ENCODE results near the gene ADAM20.
"Not testable (repeated sequence)": the region's sequence is repeated elsewhere in the genome, so short reads cannot be mapped to it uniquely, and the experiment has no call there.

Gene ADAM20

GRCh38 chr14:70527501-70528105 is 7.2 kb downstream of the ADAM20 start:
- Histone ChIP-seq H3K27me3 (ENCODE audit: control insufficient read depth, insufficient read depth, low read length) (no peaks in the 10 kb centered on the region), H3K4me1 (ENCODE audit: control insufficient read depth, insufficient read depth, low read length) (no peaks in the 10 kb centered on the region), H3K36me3 (ENCODE audit: control insufficient read depth, insufficient read depth, low read length) (no peaks in the 10 kb centered on the region), H3K9me3 (ENCODE audit: control insufficient read depth, insufficient read depth, low read depth, low read length) (no peaks in the 10 kb centered on the region), H3K4me3 (ENCODE audit: low read depth, low read length) (no peak overlapping the region), H3K27ac (ENCODE audit: low read depth, low read length) (no peak overlapping the region), H3K9ac (ENCODE audit: low read length) (no peak overlapping the region)

- no peak overlapping the region for H3K4me3 ChIP-seq (ENCODE audit: low read depth, low read length)
- H3K9ac ChIP-seq (ENCODE audit: low read length), result no peak overlapping the region
- no peaks in the 10 kb centered on the region for H3K36me3 ChIP-seq (ENCODE audit: control insufficient read depth, insufficient read depth, low read length)
- H3K27ac ChIP-seq (ENCODE audit: low read depth, low read length), result no peak overlapping the region
- no peaks in the 10 kb centered on the region for H3K4me1 ChIP-seq (ENCODE audit: control insufficient read depth, insufficient read depth, low read length)
- H3K9me3 ChIP-seq (ENCODE audit: control insufficient read depth, insufficient read depth, low read depth, low read length), result peaks cover 11% of the 10 kb centered on the region
- H3K27me3 ChIP-seq (ENCODE audit: control insufficient read depth, insufficient read depth, low read length), result no peaks in the 10 kb centered on the region
Observed at GRCh38 chr14:70525691-70526090, 9.1 kb downstream of the ADAM20 start.

DNA sequence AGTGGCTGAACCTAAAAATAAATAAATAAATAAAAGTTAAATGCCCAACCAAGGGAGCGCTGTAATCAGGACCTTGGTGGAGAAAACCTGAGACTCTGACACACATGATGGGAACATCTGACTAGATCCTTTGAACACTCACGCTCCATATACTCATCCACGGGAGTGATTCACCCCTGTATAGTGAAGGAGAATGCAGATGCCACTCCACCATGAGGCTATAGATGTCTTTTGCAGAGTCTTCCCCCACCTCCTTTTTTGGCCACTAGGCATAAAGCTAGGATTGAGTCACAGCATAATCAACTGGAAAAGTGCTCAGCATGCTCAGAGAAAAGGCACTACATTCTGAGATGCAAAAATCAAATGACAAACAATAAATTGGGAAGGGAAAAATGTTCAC is 19.0 kb downstream of the ADAM20 start:
- Histone ChIP-seq H3K4me1 (ENCODE audit: control insufficient read depth, insufficient read depth, low read length) (no peaks in the 10 kb centered on the region), H3K9me3 (ENCODE audit: control insufficient read depth, insufficient read depth, low read depth, low read length) (peaks cover 14% of the 10 kb centered on the region), H3K27ac (ENCODE audit: low read depth, low read length) (no peak overlapping the region), H3K4me3 (ENCODE audit: low read depth, low read length) (no peak overlapping the region), H3K9ac (ENCODE audit: low read length) (no peak overlapping the region), H3K36me3 (ENCODE audit: control insufficient read depth, insufficient read depth, low read length) (no peaks in the 10 kb centered on the region), H3K27me3 (ENCODE audit: control insufficient read depth, insufficient read depth, low read length) (no peaks in the 10 kb centered on the region)

DNA sequence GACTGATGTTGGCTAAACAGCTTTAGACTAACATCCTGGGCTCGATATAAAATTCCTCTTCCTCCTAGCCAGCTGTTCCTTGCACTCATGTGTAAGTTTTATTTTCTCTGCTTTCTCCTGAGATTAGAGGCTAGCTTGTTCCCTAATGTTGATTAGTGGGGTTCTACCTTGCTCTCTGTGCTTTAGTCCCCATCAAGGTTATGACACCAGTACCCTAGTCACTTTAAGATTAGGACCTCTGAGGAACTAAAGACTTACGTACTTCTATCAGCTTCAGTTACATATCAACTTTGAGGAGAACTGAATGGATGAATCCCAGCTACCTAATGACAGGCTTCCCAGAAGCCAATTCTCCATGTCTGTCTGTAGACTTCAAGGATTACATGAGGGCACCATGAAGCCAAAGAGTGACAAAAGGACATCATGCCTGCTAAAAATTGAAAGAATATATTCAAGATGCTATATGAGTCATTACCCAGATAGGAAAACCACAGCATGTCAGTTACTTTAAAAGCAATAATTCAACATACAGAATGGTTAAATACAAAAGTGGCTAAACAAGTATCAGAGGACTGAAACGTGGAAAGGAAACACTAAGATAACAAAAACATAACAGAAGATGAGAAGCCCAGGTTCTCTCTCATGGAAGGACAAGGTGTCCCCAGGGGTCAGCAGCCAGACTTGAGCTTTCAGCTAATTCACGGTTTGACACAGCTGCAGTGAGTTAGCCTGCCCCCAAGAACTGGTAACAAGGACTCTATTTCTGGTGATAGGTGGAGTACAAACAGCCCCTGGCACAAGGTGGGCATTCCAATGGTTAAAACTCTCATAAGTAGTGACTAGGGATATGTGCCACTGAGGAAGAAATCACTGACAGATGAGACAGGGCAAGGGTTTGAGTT is 20.4 kb downstream of the ADAM20 start:
- Histone ChIP-seq H3K4me1 (ENCODE audit: control insufficient read depth, insufficient read depth, low read length) (no peaks in the 10 kb centered on the region), H3K9ac (ENCODE audit: low read length) (no peak overlapping the region), H3K9me3 (ENCODE audit: control insufficient read depth, insufficient read depth, low read depth, low read length) (0 out of 2 replicates have a peak, but pooled peaks cover 6% of the 10 kb centered on the region), H3K27me3 (ENCODE audit: control insufficient read depth, insufficient read depth, low read length) (no peaks in the 10 kb centered on the region), H3K27ac (ENCODE audit: low read depth, low read length) (no peak overlapping the region), H3K4me3 (ENCODE audit: low read depth, low read length) (no peak overlapping the region), H3K36me3 (ENCODE audit: control insufficient read depth, insufficient read depth, low read length) (no peaks in the 10 kb centered on the region)

DNA sequence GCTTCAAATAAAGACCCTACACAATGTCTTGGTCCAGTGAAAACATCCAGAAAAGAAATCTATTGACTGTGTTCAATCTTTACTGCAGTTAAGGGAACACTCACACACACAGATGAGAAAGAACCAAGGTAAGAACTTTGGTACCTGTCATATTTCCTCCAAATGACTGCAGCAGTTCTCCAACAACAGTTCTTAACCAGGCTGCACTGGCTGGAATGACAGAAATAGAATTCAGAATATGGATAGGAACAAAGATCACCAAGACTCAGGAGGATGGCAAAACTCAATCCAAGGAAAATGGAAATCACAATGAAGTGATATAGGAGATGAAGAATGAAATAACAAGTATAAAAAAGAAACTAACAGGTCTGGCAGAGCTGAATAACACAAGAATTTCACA is 36.6 kb downstream of the ADAM20 start:
- no peak overlapping the region for H3K9ac ChIP-seq (ENCODE audit: low read length)
- H3K27ac ChIP-seq (ENCODE audit: low read depth, low read length), result no peak overlapping the region
- H3K4me3 ChIP-seq (ENCODE audit: low read depth, low read length), result no peak overlapping the region
- no peaks in the 10 kb centered on the region for H3K27me3 ChIP-seq (ENCODE audit: control insufficient read depth, insufficient read depth, low read length)
- no peaks in the 10 kb centered on the region for H3K36me3 ChIP-seq (ENCODE audit: control insufficient read depth, insufficient read depth, low read length)
- H3K4me1 ChIP-seq (ENCODE audit: control insufficient read depth, insufficient read depth, low read length), result no peaks in the 10 kb centered on the region
- peaks cover 27% of the 10 kb centered on the region for H3K9me3 ChIP-seq (ENCODE audit: control insufficient read depth, insufficient read depth, low read depth, low read length)

GRCh38 chr14:70489579-70490200 is 45.1 kb downstream of the ADAM20 start:
- Histone ChIP-seq H3K4me3 (ENCODE audit: low read depth, low read length) (no peak overlapping the region), H3K9ac (ENCODE audit: low read length) (no peak overlapping the region), H3K4me1 (ENCODE audit: control insufficient read depth, insufficient read depth, low read length) (no peaks in the 10 kb centered on the region), H3K9me3 (ENCODE audit: control insufficient read depth, insufficient read depth, low read depth, low read length) (peaks cover 80% of the 10 kb centered on the region), H3K36me3 (ENCODE audit: control insufficient read depth, insufficient read depth, low read length) (no peaks in the 10 kb centered on the region), H3K27me3 (ENCODE audit: control insufficient read depth, insufficient read depth, low read length) (no peaks in the 10 kb centered on the region), H3K27ac (ENCODE audit: low read depth, low read length) (no peak overlapping the region)

GRCh38 chr14:70477356-70478105 is 57.3 kb downstream of the ADAM20 start:
- not testable (repeated sequence) for H3K4me3 ChIP-seq (ENCODE audit: low read depth, low read length); H3K9ac ChIP-seq (ENCODE audit: low read length); H3K9me3 ChIP-seq (ENCODE audit: control insufficient read depth, insufficient read depth, low read depth, low read length); H3K27me3 ChIP-seq (ENCODE audit: control insufficient read depth, insufficient read depth, low read length); H3K4me1 ChIP-seq (ENCODE audit: control insufficient read depth, insufficient read depth, low read length); H3K27ac ChIP-seq (ENCODE audit: low read depth, low read length); H3K36me3 ChIP-seq (ENCODE audit: control insufficient read depth, insufficient read depth, low read length)

- not testable (repeated sequence) for H3K9me3 ChIP-seq (ENCODE audit: control insufficient read depth, insufficient read depth, low read depth, low read length); H3K27ac ChIP-seq (ENCODE audit: low read depth, low read length); H3K4me3 ChIP-seq (ENCODE audit: low read depth, low read length); H3K9ac ChIP-seq (ENCODE audit: low read length); H3K27me3 ChIP-seq (ENCODE audit: control insufficient read depth, insufficient read depth, low read length); H3K36me3 ChIP-seq (ENCODE audit: control insufficient read depth, insufficient read depth, low read length)
- peaks cover 17% of the 10 kb centered on the region for H3K4me1 ChIP-seq (ENCODE audit: control insufficient read depth, insufficient read depth, low read length)
Observed at GRCh38 chr14:70475459-70475858, 59.3 kb downstream of the ADAM20 start.

- Histone ChIP-seq H3K4me3 (ENCODE audit: low read depth, low read length) (no peak overlapping the region), H3K27ac (ENCODE audit: low read depth, low read length) (no peak overlapping the region), H3K36me3 (ENCODE audit: control insufficient read depth, insufficient read depth, low read length) (no peaks in the 10 kb centered on the region), H3K4me1 (ENCODE audit: control insufficient read depth, insufficient read depth, low read length) (peaks cover 17% of the 10 kb centered on the region), H3K27me3 (ENCODE audit: control insufficient read depth, insufficient read depth, low read length) (no peaks in the 10 kb centered on the region), H3K9ac (ENCODE audit: low read length) (no peak overlapping the region), H3K9me3 (ENCODE audit: control insufficient read depth, insufficient read depth, low read depth, low read length) (peaks cover 6% of the 10 kb centered on the region)
Observed at GRCh38 chr14:70473825-70474224, 61.0 kb downstream of the ADAM20 start.

Data from HUES6 (cell line).